Fibroblast of villous mesenchyme (primary cell): ENCODE data around the gene MCC. TPM values are rescaled to one million over a fixed set of nuclear protein-coding genes. Genes with fewer than 3 reads are reported as not detected.

ENCODE experiments used
- DNase-seq: peaks from one replicate; pipeline ENCODE4 v3.0.0-alpha.2; 2010; ENCODE audit warnings: low read depth
- H3K4me3 ChIP-seq: 2 replicates; pipeline ENCODE4 v1.5.1; 2011; ENCODE audit warnings: low read depth, mild to moderate bottlenecking, low read length
- CTCF ChIP-seq: IDR thresholded peaks from 2 replicates; pipeline ENCODE4 v1.5.1; 2012; ENCODE audit warnings: low read depth, mild to moderate bottlenecking, low read length; ENCODE audit not compliant: insufficient read depth
- total RNA-seq: library from RNA; depleted of rRNA; stranded (reverse); fragments of >200 nt; gene quantifications from 2 replicates; pipeline ENCODE4 v1.2.3, GENCODE V29; 2012

MCC gene
- total RNA-seq, 1 donor, result 37.6 TPM

- TF ChIP-seq CTCF, result no peak
- peak overlapping the region; percentile 4 for H3K4me3 ChIP-seq
- DNase-seq, result peak; percentile 93
Measured at GRCh38 chr5:113246361-113246870, 241.8 kb downstream of the MCC start.

DNA sequence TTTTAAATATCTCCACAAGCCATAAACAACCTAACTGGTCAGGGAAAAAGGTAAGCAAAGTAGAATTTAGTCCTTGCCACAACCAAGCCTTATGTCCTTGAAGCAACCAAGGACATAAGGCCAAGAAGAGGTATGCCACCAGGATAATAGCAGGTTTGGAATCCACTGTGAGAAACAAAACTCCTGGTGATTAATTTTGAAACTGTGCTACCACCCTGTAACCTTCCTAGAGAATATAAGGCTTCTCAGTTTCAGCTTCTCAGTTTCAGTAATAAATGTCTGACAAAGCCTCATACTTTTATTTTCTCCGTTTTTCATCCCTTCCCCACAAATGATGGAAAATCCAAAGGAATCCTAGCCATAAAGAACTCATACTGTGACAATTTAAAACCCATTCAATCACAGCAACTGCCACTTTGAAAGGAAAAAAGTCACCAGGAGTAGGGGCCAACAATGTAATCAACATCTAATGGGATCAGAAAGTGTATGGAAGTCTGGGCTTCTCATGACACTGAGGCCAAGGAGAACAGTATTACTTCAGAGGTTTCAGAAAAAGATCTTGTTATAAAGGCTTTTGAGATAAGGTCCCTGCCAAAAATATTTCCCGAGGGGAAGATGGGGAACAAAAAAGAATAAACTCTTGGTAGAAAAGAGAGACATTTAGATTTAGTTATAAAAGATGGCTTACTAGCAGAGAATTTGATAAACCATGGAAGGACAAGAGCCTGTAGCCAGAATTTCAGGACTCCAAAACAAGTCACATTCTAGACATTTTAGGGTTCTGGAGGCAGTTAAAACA, 242.6 kb downstream of the MCC start:
- no peak for DNase-seq
- TF ChIP-seq CTCF, result no peak
- no peak overlapping the region for H3K4me3 ChIP-seq

DNA sequence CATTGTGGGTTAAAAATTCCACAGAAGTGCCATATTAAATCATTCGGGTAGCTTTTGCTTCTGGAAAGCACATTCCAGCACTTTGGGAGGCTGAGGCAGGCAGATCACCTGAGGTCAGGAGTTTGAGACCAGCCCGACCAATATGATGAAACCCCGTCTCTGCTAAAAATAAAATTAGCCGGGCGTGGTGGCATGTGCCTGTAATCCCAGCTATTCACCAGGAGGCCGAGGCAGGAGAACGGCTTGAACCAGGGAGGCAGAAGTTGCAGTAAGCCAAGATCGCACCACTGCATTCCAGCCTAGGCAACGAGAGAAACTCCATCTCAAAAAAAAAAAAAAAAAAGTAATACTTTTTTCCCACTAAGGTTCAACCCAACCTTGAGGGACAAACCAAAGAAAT, 243.3 kb downstream of the MCC start:
- H3K4me3 ChIP-seq, result no peak overlapping the region
- no peak for DNase-seq
- no peak for TF ChIP-seq CTCF

- no peak for TF ChIP-seq CTCF
- no peak overlapping the region for H3K4me3 ChIP-seq
- DNase-seq, result no peak
Measured at GRCh38 chr5:113243349-113243664, 244.9 kb downstream of the MCC start.

DNA sequence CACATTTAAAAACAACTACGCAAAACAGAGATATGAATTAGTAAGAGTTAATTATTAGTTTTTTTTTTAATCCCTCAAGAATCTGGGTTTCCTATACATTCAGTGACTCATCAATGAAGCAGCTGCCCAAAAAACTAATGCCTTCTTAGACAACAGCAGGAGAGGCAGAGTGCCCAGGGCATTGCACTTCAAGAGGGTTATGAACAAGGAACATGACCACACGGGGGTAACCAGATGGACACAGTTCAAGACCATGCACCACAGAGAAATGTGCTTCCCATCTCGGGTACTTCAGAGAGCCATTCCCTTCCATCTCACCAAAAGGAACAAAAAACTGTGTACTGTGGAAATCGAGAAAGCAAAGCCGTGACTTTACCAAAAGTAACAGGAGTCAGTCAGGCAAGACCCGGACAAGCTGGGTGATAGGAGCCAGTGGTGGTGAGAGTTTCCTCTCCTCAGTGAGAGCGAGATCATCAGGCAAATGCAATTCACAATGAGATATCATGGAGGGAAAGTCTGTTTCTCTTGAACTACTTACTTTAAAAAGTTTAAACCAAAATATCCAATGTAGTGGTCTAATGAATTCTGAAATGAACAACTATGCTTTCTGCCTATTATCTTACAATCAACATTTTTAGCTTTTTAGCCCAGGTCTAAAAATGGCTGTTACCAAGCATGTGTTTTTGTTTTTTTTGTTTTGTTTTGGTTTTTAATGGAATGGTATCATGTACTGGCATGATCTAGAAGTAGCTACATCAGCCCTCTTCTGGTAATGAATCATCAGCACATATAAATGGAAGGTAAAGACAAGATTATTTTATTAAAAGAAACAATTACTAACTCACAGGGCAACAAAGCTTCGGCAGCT, 245.5 kb downstream of the MCC start:
- DNase-seq, result no peak
- H3K4me3 ChIP-seq, result no peak overlapping the region
- TF ChIP-seq CTCF, result no peak

DNA sequence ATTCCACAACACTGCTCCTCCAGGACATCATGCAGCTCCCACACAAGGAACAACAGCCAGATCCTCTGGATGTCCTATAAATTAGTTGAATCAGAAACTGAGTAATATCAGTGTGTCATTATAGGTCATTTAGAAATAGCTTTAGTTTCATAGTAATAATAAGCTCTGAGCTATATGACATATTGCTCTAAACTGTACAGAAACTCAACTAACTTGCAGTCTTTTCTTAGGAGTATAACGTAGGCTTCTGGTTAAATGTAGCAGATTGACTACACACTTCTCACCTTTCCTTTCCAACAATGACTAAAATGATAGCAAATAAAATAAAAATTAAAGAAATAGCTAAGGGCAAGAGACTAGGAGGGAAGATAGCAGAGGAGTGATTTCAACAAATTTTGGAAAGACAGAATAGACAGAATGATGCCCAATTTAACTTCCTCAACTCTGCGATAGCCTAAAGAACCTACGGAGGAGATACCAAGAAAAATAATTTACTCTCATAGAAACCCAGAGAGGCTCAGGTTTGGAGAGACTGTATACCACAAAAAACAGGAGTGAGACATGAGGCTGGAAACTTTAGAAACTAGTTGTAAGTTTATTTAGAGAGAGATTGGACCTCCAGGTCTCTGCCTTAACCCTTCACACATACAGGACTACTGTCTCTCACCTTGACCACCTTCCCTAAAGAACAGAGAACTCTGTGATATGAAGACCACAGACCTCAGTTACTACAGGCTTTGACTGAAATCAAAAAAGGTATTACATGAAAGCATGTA, 247.1 kb downstream of the MCC start:
- no peak for DNase-seq
- no peak overlapping the region for H3K4me3 ChIP-seq
- no peak for TF ChIP-seq CTCF
